ENCODE measurements around the gene RASA3. TPM values are rescaled to one million over a fixed set of nuclear protein-coding genes. Genes with fewer than 3 reads are reported as not detected.

RASA3 gene
- total RNA-seq, 2 donors from 2014 or later = 6.3 to 12.0 TPM

- peaks cover 88% of the 10 kb centered on the region for H3K27me3 ChIP-seq (ENCODE audit: control insufficient read depth, insufficient read depth, low read length, poor library complexity, severe bottlenecking)
- no peaks in the 10 kb centered on the region for H3K36me3 ChIP-seq (ENCODE audit: control insufficient read depth, insufficient read depth, low read length)
- Mint-ChIP-seq H3K36me3 (ENCODE audit: low read depth) (no peaks in the 10 kb centered on the region), H3K9me3 (peaks cover 3% of the 10 kb centered on the region), H3K4me1 (no peaks in the 10 kb centered on the region), H3K27me3 (ENCODE audit: insufficient read depth) (peaks cover 56% of the 10 kb centered on the region), H3K27ac (no peak overlapping the region), H3K4me3 (no peak overlapping the region)
- H3K27ac ChIP-seq (ENCODE audit: low read depth, low read length) = no peak overlapping the region
- peaks cover 2% of the 10 kb centered on the region for H3K4me1 ChIP-seq (ENCODE audit: control insufficient read depth, insufficient read depth, low read length)
- no peak for TF ChIP-seq CTCF (conservative IDR thresholded peaks at IDR 0.05)
- no peaks in the 10 kb centered on the region for H3K9me3 ChIP-seq (ENCODE audit: control insufficient read depth, low read length)
- no peak overlapping the region for H3K4me3 ChIP-seq (ENCODE audit: low read length)
- no peak for DNase-seq
- no peak overlapping the region for H3K9ac ChIP-seq (ENCODE audit: extremely low read depth, low read length, poor library complexity, severe bottlenecking)
- 84 to 92% methylated on average over 10 to 11 of the region's 11 CpGs for WGBS, 2 experiments (ENCODE audit: insufficient coverage in 1 of 2, insufficient read length in 1 of 2)
These were observed 193.7 kb downstream of the RASA3 start for GRCh38 chr13:113938716-113939115.

GRCh38 chr13:113938246-113938645 is 194.2 kb downstream of the RASA3 start:
- no peak overlapping the region for H3K9ac ChIP-seq (ENCODE audit: extremely low read depth, low read length, poor library complexity, severe bottlenecking)
- peaks cover 87% of the 10 kb centered on the region for H3K27me3 ChIP-seq (ENCODE audit: control insufficient read depth, insufficient read depth, low read length, poor library complexity, severe bottlenecking)
- no peak overlapping the region for H3K27ac ChIP-seq (ENCODE audit: low read depth, low read length)
- Mint-ChIP-seq H3K36me3 (ENCODE audit: low read depth) (no peaks in the 10 kb centered on the region), H3K4me3 (no peak overlapping the region), H3K4me1 (no peaks in the 10 kb centered on the region), H3K27ac (no peak overlapping the region), H3K9me3 (peaks cover 3% of the 10 kb centered on the region), H3K27me3 (ENCODE audit: insufficient read depth) (peaks cover 51% of the 10 kb centered on the region)
- H3K4me3 ChIP-seq (ENCODE audit: low read length) = no peak overlapping the region
- TF ChIP-seq CTCF (conservative IDR thresholded peaks at IDR 0.05) = no peak
- H3K4me1 ChIP-seq (ENCODE audit: control insufficient read depth, insufficient read depth, low read length) = peaks cover 2% of the 10 kb centered on the region
- H3K36me3 ChIP-seq (ENCODE audit: control insufficient read depth, insufficient read depth, low read length) = no peaks in the 10 kb centered on the region
- H3K9me3 ChIP-seq (ENCODE audit: control insufficient read depth, low read length) = no peaks in the 10 kb centered on the region
- DNase-seq = no peak
- 81 to 93% methylated on average over 5 to 7 of the region's 7 CpGs for WGBS, 2 experiments (ENCODE audit: insufficient coverage in 1 of 2, insufficient read length in 1 of 2)

GRCh38 chr13:113937527-113938180 is 194.8 kb downstream of the RASA3 start:
- Mint-ChIP-seq H3K9me3 (peaks cover 3% of the 10 kb centered on the region), H3K4me3 (no peak overlapping the region), H3K27me3 (ENCODE audit: insufficient read depth) (peaks cover 48% of the 10 kb centered on the region), H3K4me1 (no peaks in the 10 kb centered on the region), H3K36me3 (ENCODE audit: low read depth) (no peaks in the 10 kb centered on the region), H3K27ac (no peak overlapping the region)
- Histone ChIP-seq H3K4me1 (ENCODE audit: control insufficient read depth, insufficient read depth, low read length) (peaks cover 2% of the 10 kb centered on the region), H3K9ac (ENCODE audit: extremely low read depth, low read length, poor library complexity, severe bottlenecking) (no peak overlapping the region), H3K27ac (ENCODE audit: low read depth, low read length) (peak overlapping the region; percentile 47), H3K9me3 (ENCODE audit: control insufficient read depth, low read length) (no peaks in the 10 kb centered on the region), H3K36me3 (ENCODE audit: control insufficient read depth, insufficient read depth, low read length) (no peaks in the 10 kb centered on the region), H3K4me3 (ENCODE audit: low read length) (no peak overlapping the region), H3K27me3 (ENCODE audit: control insufficient read depth, insufficient read depth, low read length, poor library complexity, severe bottlenecking) (peaks cover 82% of the 10 kb centered on the region)
- no peak for DNase-seq
- no peak for TF ChIP-seq CTCF (conservative IDR thresholded peaks at IDR 0.05)
- 88 to 90% methylated on average over 19 to 20 of the region's 20 CpGs for WGBS, 2 experiments (ENCODE audit: insufficient coverage in 1 of 2, insufficient read length in 1 of 2)
